ENCODE results near the gene KRTAP15-1.

DNA sequence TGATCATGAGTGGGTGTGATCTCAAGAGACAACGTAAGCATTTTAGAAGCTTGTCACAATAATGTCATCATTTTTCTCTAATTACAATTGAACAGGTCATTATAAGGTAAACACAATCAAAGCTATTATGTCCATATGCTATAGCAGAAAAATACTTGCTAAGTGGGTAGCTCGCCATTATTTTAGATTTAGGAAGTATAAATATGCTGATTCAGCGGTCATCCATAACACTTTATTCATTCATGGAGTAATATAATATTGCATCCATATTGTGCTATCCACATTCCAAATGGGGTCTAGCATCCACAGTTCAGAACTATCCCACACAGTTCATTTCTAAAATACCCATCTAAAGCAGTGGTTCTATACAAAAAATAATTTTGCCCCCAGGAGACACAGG lies 8.4 kb downstream of the KRTAP15-1 start:
- TF ChIP-seq, protein P1, sequence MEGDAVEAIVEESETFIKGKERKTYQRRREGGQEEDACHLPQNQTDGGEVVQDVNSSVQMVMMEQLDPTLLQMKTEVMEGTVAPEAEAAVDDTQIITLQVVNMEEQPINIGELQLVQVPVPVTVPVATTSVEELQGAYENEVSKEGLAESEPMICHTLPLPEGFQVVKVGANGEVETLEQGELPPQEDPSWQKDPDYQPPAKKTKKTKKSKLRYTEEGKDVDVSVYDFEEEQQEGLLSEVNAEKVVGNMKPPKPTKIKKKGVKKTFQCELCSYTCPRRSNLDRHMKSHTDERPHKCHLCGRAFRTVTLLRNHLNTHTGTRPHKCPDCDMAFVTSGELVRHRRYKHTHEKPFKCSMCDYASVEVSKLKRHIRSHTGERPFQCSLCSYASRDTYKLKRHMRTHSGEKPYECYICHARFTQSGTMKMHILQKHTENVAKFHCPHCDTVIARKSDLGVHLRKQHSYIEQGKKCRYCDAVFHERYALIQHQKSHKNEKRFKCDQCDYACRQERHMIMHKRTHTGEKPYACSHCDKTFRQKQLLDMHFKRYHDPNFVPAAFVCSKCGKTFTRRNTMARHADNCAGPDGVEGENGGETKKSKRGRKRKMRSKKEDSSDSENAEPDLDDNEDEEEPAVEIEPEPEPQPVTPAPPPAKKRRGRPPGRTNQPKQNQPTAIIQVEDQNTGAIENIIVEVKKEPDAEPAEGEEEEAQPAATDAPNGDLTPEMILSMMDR (conservative IDR thresholded peaks at IDR 0.05; ENCODE audit: low read depth, low read length) = no peak
- TF ChIP-seq EZH2 (IDR thresholded peaks at IDR 0.05; ENCODE audit: borderline replicate concordance, low read depth, low read length, poor library complexity, severe bottlenecking) = no peak

Data from A673 (cell line).